Limb (tissue), 2 donors: ENCODE data around the gene GOLPH3.
"Not testable (repeated sequence)": the region's sequence is repeated elsewhere in the genome, so short reads cannot be mapped to it uniquely, and the experiment has no call there.

Source experiments
- DNase-seq, 2 donors: peaks; one replicate each; pipeline ENCODE4 v3.0.0-alpha.2; 2016; ENCODE audit errors: extremely low spot score in 2 of 2

GOLPH3 gene

DNA sequence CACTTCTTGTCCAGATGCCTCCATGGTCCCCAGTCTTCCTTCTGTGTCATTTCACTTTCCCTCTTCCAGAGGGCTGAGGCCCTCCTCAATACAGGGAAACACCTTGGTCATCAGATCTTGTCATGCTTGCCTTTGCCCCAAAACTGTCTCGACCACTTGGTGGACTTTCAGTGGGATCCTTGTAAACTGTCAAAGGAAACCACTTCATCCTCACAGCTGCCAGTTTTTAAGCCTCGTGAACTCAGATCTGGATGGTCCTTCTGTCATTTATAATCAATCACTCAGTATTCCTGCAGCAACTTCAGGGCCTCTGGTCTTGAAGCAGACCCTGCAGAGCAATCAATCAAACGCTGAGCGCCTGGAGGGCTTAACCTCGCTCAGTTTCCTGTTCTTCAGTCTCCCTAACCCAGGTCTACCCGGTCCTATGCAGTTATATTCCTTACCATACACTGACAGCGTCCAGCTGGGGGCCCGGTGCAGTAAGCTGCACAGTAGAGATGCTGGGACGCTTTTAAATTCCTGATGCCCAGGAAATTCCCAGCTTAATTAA, 74.6 kb downstream of the GOLPH3 start:
- no peak for DNase-seq

DNA sequence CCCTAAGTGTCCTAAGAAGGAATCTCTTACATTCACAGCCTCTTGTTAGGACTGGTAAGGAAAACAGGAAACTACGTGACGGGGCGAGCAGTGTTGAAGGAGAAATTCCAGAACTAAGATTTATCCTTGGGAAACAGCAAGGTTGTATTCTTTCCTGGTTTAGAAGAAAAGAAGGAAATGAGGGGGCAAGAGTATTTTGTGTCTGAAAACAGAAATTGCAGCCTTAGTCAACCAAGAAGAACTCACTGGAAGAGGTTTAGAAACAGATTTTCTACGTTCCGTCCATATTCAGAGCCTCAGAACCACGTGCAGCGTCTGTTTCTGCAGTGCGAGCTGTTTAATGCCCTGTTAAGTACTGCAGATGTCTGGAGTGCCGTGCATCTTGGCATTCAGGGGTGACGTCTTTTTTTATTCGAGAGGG, 75.2 kb downstream of the GOLPH3 start:
- DNase-seq, result no peak

DNA sequence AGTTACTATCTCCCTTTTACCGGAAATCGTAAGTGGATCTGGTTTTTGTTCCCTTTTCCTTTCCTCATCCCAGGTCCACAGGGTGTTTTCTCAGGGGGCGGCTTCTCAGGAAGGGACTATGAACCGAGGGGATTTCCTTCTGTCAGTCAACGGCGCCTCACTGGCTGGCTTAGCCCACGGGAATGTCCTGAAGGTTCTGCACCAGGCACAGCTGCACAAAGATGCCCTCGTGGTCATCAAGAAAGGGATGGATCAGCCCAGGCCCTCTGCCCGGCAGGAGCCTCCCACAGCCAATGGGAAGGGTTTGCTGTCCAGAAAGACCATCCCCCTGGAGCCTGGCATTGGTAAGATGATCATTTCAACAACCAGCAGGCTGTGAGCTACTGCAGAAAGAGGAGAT, 75.8 kb downstream of the GOLPH3 start:
- no peak for DNase-seq

DNA sequence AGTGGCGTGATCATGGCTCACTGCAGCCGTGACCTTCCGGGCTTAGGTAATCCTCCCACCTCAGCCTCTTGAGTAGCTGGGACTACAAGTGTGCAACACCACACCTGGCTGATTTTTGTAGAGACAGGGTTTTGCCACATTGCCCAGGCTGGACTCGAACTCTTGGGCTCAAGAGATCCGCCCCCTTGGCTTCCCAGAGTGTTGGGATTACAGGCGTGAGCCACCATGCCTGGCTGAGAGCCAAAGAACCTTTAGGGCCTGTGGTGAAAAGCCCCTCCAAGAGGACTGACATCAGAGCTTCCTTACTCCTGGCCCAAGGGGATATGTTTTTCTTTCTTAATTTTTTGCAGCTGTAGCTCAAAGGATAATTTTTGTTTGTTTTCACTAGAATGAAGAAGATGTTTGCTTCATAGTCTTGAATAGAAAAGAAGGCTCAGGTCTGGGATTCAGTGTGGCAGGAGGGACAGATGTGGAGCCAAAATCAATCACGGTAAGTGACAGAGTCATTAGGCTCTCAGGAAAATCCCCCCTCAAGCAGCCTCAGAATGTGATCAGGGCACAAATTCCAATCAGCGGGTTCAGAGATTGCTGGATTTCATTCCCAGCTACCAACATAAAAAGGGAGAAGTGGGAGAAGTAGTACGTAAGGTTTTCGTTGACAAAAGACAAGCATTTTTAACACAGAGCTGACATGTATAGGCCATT, 77.1 kb downstream of the GOLPH3 start:
- DNase-seq, result no peak

DNA sequence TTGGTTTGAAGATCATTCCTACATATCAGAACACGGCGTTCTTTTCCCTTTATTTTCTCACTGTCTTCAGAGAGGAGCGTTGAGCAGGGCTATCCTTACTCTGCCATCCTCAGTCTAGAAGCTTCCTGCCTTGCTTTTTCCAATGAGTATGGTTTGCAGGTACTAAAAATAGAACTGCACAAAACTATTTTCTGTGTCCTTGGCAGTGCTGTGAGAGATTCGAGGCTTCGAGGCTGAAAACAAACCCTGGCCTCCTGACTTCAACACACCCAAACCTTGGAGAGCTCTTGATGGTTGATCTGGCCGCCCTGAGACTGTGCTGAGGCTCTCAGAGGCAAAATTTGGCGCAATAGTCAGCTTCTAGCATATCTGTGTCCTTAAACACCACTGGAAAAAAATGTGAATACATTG, 78.9 kb downstream of the GOLPH3 start:
- DNase-seq, result no peak

DNA sequence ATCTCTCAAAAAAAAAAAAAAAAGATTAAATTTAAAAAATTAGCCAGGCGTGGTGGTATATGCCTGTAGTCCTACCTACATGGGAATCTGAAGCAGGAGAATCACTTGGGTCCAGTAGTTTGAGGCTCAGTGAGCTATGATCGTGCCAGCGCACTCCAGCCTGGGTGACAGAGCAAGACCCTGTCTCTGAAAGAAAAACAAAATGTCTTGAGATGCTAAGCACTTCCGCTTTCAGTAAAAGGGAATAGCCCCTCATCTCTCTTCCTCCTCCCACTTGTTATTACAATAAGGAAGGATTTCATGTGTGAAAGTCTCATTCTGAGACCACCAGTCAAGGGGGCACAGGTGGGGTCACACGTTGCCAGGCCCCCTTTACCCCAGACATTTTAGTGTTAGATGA, 79.4 kb downstream of the GOLPH3 start:
- DNase-seq, result no peak

DNA sequence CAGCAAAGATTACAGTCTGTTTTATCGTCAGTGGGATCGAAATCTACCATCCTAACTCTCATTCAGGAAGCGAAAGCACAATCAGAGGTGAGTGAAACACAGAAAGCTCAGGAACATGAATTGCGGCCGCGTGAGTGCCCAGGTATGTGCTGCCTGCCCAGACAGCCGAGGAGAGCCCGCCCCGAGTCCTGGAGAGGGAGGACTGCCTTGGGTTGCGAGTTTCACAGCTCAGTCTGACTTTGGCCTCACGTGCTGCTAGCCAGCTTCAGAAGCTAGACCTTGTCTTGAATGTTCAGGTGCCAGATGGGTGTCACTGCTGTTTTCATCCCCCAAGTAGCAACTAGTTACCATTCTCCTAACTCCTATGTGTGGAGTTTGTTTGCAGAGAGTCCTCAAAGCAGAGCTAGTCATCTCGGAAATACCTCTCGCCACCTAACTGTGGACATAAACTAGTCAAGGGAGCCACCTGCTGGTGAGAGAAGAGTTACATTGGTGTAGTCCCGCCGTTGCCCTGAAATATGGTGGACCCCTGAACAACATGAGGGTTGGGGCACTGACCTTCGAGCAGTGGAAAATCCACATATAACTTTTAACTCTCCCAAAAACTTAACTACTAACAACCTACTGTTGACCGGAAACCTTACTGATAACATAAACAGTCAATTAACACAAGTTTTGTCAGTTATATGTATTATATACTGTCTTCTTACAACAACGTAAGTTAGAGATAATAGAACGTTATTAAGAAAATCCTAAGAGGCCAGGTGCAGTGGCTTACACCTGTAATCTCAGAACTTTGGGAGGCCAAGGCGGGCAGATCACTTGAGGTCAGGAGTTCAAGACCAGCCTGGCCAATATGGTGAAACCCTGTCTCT, 80.9 kb downstream of the GOLPH3 start:
- peak; percentile 66 to 73 for DNase-seq

DNA sequence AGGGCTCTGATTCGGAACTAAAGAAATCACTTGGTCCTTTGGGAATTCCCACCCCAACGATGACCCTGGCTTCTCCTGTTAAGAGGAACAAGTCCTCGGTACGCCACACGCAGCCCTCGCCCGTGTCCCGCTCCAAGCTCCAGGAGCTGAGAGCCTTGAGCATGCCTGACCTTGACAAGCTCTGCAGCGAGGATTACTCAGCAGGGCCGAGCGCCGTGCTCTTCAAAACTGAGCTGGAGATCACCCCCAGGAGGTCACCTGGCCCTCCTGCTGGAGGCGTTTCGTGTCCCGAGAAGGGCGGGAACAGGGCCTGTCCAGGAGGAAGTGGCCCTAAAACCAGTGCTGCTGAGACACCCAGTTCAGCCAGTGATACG, 83.4 kb downstream of the GOLPH3 start:
- DNase-seq, result no peak

DNA sequence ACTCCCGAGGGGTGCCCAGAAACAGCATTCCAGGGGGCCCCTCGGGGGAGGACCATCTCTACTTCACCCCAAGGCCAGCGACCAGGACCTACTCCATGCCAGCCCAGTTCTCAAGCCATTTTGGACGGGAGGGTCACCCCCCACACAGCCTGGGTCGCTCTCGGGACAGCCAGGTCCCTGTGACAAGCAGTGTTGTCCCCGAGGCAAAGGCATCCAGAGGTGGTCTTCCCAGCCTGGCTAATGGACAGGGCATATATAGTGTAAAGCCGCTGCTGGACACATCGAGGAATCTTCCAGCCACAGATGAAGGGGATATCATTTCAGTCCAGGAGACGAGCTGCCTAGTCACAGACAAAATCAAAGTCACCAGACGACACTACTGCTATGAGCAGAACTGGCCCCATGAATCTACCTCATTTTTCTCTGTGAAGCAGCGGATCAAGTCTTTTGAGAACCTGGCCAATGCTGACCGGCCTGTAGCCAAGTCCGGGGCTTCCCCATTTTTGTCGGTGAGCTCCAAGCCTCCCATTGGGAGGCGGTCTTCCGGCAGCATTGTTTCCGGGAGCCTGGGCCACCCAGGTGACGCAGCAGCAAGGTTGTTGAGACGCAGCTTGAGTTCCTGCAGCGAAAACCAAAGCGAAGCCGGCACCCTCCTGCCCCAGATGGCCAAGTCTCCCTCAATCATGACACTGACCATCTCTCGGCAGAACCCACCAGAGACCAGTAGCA, 83.9 kb downstream of the GOLPH3 start:
- no peak for DNase-seq

DNA sequence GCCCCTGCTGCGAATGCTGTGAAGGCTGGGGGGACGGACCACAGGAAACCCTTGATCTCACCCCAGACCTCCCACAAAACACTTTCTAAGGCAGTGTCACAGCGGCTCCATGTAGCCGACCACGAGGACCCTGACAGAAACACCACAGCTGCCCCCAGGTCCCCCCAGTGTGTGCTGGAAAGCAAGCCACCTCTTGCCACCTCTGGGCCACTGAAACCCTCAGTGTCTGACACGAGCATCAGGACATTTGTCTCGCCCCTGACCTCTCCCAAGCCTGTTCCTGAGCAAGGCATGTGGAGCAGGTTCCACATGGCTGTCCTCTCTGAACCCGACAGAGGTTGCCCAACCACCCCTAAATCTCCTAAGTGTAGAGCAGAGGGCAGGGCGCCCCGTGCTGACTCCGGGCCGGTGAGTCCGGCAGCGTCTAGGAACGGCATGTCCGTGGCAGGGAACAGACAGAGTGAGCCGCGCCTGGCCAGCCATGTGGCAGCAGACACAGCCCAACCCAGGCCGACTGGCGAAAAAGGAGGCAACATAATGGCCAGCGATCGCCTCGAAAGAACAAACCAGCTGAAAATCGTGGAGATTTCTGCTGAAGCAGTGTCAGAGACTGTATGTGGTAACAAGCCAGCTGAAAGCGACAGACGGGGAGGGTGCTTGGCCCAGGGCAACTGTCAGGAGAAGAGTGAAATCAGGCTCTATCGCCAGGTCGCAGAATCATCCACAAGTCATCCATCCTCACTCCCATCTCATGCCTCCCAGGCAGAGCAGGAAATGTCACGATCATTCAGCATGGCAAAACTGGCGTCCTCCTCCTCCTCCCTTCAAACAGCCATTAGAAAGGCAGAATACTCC, 84.7 kb downstream of the GOLPH3 start:
- DNase-seq, result no peak

DNA sequence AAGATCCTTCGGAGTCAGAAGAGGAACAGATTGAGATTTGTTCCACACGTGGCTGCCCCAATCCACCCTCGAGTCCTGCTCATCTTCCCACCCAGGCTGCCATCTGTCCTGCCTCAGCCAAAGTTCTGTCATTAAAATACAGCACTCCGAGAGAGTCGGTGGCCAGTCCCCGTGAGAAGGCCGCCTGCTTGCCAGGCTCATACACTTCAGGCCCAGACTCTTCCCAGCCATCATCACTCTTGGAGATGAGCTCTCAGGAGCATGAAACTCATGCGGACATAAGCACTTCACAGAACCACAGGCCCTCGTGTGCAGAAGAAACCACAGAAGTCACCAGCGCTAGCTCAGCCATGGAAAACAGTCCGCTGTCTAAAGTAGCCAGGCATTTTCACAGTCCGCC, 85.9 kb downstream of the GOLPH3 start:
- no peak for DNase-seq

DNA sequence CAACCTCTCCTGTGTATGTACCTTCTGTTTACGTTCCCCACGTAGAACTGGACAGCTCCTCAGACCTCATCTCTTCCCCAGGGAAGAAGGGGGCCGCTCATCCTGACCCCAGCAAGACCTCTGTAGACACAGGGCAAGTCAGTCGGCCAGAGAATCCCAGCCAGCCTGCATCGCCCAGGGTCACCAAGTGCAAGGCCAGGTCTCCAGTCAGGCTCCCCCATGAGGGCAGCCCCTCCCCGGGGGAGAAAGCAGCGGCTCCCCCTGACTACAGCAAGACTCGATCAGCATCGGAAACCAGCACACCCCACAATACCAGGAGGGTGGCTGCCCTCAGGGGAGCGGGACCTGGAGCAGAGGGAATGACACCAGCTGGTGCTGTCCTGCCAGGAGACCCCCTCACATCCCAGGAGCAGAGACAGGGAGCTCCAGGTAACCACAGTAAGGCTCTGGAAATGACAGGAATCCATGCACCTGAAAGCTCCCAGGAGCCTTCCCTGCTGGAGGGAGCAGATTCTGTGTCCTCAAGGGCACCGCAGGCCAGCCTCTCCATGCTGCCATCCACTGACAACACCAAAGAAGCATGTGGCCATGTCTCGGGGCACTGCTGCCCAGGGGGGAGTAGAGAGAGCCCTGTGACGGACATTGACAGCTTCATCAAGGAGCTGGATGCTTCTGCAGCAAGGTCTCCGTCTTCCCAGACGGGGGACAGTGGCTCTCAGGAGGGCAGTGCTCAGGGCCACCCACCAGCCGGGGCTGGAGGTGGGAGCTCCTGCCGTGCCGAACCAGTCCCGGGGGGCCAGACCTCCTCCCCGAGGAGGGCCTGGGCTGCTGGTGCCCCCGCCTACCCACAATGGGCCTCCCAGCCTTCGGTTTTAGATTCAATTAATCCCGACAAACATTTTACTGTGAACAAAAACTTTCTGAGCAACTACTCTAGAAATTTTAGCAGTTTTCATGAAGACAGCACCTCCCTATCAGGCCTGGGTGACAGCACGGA, 86.7 kb downstream of the GOLPH3 start:
- no peak for DNase-seq

DNA sequence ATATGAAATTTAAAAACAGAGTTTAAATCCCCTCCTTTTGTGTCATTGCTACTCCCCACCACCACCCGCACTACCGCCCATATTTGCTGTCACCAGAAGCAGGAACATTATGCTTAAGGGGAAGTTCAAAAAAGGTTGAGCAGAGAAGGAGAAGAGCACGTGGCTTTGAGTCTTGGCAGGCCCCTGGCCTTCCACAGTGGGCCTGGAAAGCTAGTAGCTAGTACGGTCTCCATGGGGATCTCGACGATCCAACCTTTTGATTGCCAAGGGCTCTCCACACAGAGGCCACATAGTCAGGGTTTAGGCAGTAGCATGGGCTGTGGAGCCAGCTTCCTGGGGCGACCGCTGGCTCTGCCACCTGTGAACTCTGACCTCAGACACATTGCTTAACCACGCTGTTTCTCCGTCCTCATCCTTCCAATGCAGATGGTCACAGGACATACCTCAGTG, 90.1 kb downstream of the GOLPH3 start:
- DNase-seq, result no peak

DNA sequence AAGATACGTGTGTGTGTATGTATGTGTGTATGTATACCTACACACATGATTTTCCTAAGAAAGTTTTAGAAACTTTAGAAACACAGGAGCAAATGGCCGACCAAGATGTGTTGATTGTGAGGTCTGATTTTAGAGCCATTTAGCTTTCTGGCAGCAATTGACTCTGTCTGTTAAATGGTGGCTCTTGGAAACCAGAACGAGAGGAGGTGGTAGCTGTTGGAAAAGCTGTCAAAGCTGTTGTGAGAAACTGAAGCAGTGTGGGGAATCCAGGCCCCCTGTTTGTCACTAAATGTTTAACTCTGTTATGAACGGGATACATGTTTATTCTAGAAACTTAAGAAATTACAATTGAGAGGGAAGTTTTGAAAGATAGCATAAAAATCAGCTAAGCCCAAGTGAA, 91.4 kb downstream of the GOLPH3 start:
- no peak for DNase-seq

DNA sequence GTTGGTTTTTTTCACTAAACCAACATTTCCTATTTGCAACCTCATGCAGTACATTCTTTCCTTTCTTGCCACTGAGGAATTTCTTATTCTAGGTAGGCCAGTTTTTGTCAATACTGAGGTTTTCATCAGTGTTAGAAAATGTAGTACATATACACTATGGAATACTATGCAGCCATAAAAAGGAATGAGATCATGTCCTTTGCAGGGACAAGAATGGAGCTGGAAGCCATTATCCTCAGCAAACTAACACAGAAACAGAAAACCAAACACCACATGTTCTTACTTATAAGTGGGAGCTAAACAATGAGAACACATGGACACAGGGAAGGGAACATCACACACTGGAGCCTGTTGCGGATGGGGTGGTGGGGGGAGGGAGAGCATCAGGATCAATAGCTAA, 93.6 kb downstream of the GOLPH3 start:
- not testable (repeated sequence) for DNase-seq

DNA sequence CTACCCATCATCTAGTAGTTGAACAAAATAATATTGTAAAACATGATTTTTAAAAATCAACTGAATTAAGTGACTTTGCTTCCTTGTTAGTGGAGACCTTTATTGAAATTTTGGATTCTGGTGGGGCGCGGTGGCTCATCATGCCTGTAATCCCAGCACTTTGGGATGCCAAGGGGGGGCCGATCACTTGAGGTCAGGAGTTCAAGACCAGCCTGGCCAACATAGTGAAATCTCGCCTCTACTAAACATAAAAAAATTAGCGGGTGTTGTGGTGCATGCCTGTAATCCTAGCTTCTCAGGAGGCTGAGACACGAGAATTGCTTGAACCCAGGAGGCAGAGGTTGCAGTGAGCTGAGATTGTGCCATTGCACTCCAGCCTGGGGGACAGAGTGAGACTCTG, 95.3 kb downstream of the GOLPH3 start:
- not testable (repeated sequence) for DNase-seq

DNA sequence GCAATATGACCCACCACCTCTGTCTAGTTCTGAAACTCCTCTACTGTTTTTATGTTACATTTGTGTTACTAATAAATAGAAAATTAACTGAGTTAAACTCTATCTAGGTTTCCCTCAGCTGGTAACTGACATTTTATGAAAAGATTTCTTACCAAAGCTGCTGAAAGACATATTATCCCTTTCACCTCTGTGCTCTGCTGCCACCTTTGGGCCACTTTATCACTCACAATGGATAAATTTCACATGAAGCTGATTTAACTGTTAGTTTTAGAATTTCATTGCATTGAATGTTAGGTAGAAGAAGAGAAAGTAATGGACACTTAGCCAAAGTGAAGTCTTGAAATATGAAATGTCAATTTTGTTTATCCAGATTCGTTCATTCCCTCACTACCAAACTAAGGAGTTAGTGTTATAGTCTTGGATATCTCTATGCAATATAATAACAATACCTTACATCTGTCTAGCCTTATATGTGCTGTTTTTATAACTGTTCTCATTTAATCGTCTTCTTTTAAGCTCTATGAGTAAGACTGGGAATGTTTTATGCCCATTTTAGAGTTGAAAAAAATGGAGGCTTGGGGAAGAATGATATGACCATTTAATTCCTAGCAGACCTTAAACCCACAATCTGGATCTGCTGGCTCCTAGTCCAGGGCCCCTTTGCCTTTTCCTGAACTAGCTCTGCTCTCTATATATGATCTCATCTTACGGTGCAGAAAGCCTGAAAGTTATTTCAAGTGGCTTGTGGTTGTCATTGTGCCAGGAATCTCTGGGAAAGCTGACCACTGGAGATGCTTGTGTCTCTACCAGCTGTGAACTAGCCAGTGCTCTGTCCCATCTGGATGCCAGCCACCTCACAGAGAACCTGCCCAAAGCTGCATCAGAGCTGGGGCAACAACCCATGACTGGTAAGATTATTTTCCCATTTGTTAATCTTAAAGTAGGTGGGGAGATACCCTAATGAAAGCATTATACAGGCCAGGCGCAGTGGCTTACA, 97.1 kb downstream of the GOLPH3 start:
- peak; percentile 59 to 63 for DNase-seq
